Esophagus muscularis mucosa (tissue), 4 donors: ENCODE data around the gene RAB10. TPM values are rescaled to one million over a fixed set of nuclear protein-coding genes. Genes with fewer than 3 reads are reported as not detected.

Source experiments
- DNase-seq: peaks from one replicate; pipeline ENCODE4 v3.0.0-alpha.2; 2017; ENCODE audit errors: extremely low spot score
- H3K27ac ChIP-seq, 4 donors: fragments of 200-600 bp; sonication (generic); replicated peaks in 1 of 4; 1 replicate in 3 of 4; 2 replicates in 1 of 4; pipeline ENCODE4 v1.5.1; 2016 to 2019; ENCODE audit warnings: mild to moderate bottlenecking in 1 of 4
- H3K27me3 ChIP-seq, 4 donors: fragments of 200-600 bp; sonication (generic); one replicate each; pipeline versions ENCODE4 v1.5.1 to v1.6.0; 2016 to 2019
- H3K36me3 ChIP-seq, 4 donors: fragments of 200-600 bp; sonication (generic); one replicate each; pipeline ENCODE4 v1.5.1; 2016 to 2019
- H3K4me1 ChIP-seq, 4 donors: fragments of 200-600 bp; sonication (generic); one replicate each; pipeline ENCODE4 v1.5.1; 2016 to 2019
- H3K4me3 ChIP-seq, 4 donors: fragments of 200-600 bp; sonication (generic); 1 replicate in 2 of 4; 2 replicates in 2 of 4; pipeline ENCODE4 v1.5.1; 2016 to 2019; ENCODE audit warnings: mild to moderate bottlenecking in 4 of 4, moderate library complexity in 1 of 4
- H3K9me3 ChIP-seq, 4 donors: fragments of 200-600 bp; sonication (generic); 1 replicate in 3 of 4; 2 replicates in 1 of 4; pipeline ENCODE4 v1.5.1; 2016 to 2019
- EP300 ChIP-seq: sonication (generic); formaldehyde crosslinking; IDR thresholded peaks from one replicate; pipeline ENCODE4 v1.6.1; 2017; ENCODE audit warnings: antibody characterized with exemption
- POLR2A ChIP-seq: fragments of 450-650 bp; IDR thresholded peaks from one replicate; pipeline ENCODE4 v1.6.1; 2017; ENCODE audit warnings: antibody characterized with exemption, moderate library complexity, mild to moderate bottlenecking, low read depth
- POLR2AphosphoS5 ChIP-seq, 2 donors: sonication (generic); formaldehyde crosslinking; IDR thresholded peaks; one replicate each; pipeline ENCODE4 v1.6.1; 2017; ENCODE audit warnings: antibody characterized with exemption in 2 of 2
- WGBS: methylation state at CpG from one replicate; pipeline ENCODE4 v1.1.5; 2018; 5-methylcytosine and 5-hydroxymethylcytosine counted together
- intact Hi-C: fragments of 100-400 bp; cut with DNase I; formaldehyde crosslinking; loops from one replicate; pipeline ENCODE4 v1.15.1; 2023
- total RNA-seq, 4 donors: library from RNA; depleted of rRNA; stranded (reverse); fragments of >200 nt; gene quantifications; one replicate each; pipeline versions ENCODE4 v1.1.0 to v1.2.1, GENCODE V29; 2016
- TF ChIP-seq, protein P1 (sequence below), 3 experiments: fragments of 200-600 bp in 2 of 3; fragments of 450-650 bp in 1 of 3; sonication (generic) in 2 of 3; IDR thresholded peaks; one replicate each; pipeline ENCODE4 v1.5.1; 2017 to 2019; ENCODE audit warnings: antibody characterized with exemption in 3 of 3, mild to moderate bottlenecking in 2 of 3, moderate library complexity in 1 of 3

Gene RAB10
- total RNA-seq, 4 donors from 2014 or later = 91.0 to 106 (median 98.1) TPM

- H3K4me1 ChIP-seq = peaks cover 22 to 73% (median 51%) of the 10 kb centered on the region in 4 donors
Measured at GRCh38 chr2:26072925-26073768, 39.3 kb downstream of the RAB10 start.

DNA sequence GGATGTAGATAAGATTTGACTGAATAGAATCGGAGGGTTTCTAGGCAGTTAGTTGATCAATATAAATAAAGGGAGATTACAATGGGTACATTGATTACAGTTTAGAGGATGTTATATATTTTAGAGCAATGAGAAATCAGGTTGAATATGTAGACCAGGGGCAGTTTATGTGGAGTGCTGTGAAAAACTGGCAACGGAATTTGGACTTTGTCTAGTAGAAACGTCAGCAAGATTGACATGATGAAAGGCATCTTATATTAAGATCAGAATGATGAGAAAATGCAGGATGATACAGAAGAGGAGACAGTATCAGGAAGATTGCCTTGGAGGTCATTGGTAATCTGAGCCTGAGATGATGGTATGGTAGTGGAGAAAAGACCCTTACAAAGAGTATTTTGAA lies 39.9 kb downstream of the RAB10 start:
- WGBS = 83% methylated on average over 3 of the region's 3 CpGs
- no peak for TF ChIP-seq POLR2A
- no peak for TF ChIP-seq EP300
- TF ChIP-seq, protein P1, sequence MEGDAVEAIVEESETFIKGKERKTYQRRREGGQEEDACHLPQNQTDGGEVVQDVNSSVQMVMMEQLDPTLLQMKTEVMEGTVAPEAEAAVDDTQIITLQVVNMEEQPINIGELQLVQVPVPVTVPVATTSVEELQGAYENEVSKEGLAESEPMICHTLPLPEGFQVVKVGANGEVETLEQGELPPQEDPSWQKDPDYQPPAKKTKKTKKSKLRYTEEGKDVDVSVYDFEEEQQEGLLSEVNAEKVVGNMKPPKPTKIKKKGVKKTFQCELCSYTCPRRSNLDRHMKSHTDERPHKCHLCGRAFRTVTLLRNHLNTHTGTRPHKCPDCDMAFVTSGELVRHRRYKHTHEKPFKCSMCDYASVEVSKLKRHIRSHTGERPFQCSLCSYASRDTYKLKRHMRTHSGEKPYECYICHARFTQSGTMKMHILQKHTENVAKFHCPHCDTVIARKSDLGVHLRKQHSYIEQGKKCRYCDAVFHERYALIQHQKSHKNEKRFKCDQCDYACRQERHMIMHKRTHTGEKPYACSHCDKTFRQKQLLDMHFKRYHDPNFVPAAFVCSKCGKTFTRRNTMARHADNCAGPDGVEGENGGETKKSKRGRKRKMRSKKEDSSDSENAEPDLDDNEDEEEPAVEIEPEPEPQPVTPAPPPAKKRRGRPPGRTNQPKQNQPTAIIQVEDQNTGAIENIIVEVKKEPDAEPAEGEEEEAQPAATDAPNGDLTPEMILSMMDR (IDR thresholded peaks at IDR 0.05) = no peak
- TF ChIP-seq POLR2AphosphoS5 (IDR thresholded peaks at IDR 0.05) = no peak

More at GRCh38 chr2:26072925-26073768, 39.3 kb downstream of the RAB10 start:
- Histone ChIP-seq H3K9me3 (no peaks in the 10 kb centered on the region), H3K4me3 (no peak overlapping the region), H3K36me3 (no peaks in the 10 kb centered on the region), H3K27me3 (no peaks in the 10 kb centered on the region), H3K27ac (no peak overlapping the region)
- no peak for DNase-seq
- intact Hi-C loops = no loop called here
- TF ChIP-seq EP300 (no peak), POLR2AphosphoS5 (IDR thresholded peaks at IDR 0.05) (no peak), POLR2A (no peak)
- TF ChIP-seq, protein P1 (IDR thresholded peaks at IDR 0.05) = no peak
- 44% methylated on average over 1 of the region's 1 CpG for WGBS

DNA sequence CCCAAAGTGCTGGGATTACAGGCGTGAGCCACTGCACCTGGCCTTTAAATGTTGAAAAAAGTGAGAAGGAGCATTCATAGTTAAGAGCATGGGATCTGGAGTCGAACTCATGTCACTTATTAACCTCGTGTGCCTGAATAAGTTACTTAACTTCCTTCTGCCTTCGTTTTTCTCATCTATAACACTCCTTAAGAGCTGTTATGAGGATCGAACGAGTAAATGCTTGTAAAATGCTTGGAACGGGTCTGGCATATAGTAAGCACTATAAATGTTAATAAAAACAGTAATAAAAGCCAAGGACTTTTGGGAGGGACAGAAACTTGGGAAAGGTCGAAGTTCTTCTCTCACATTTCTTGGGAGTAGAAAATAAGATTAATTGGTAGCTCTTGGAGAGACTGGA lies 40.8 kb downstream of the RAB10 start:
- TF ChIP-seq, protein P1 (IDR thresholded peaks at IDR 0.05) = no peak
- TF ChIP-seq POLR2AphosphoS5 (IDR thresholded peaks at IDR 0.05) = no peak
- no peak for TF ChIP-seq EP300
- no peak for TF ChIP-seq POLR2A
- Histone ChIP-seq H3K27me3 (no peaks in the 10 kb centered on the region), H3K9me3 (no peaks in the 10 kb centered on the region), H3K27ac (no peak overlapping the region), H3K4me1 (peaks cover 13 to 64% (median 42%) of the 10 kb centered on the region in 4 donors), H3K36me3 (no peaks in the 10 kb centered on the region), H3K4me3 (no peak overlapping the region)
- DNase-seq = no peak
- WGBS = 83% methylated on average over 8 of the region's 8 CpGs
- intact Hi-C loops = no loop called here

More for the DNA sequence above, 39.9 kb downstream of the RAB10 start:
- Histone ChIP-seq H3K4me1 (peaks cover 16 to 67% (median 45%) of the 10 kb centered on the region in 4 donors), H3K36me3 (no peaks in the 10 kb centered on the region), H3K27me3 (no peaks in the 10 kb centered on the region), H3K27ac (no peak overlapping the region), H3K4me3 (no peak overlapping the region), H3K9me3 (no peaks in the 10 kb centered on the region)
- intact Hi-C loops = no loop called here
- DNase-seq = no peak

DNA sequence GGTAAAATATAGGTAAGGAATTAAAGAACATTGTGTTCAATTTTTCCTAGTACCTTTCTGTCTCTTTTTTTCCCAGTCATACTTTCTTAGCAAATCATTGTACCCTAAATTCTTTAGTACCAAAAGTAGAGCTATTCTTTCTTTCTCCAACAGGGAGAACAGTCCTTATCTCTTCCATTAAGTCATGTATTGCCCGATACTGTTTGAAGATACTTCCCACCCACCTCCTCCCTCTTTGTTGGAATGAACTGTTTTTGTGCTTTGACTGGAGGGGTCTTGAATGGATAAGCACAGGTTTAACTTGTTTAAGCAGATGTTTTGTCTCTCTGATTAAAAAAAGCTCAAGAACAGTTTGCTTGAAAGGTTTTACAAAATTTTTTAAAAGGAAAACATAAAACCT lies 41.3 kb downstream of the RAB10 start:
- H3K9me3 ChIP-seq = no peaks in the 10 kb centered on the region
- intact Hi-C loops = no loop called here
- no peak overlapping the region for H3K27ac ChIP-seq
- WGBS = 71% methylated on average over 1 of the region's 1 CpG
- peaks cover 13 to 61% (median 39%) of the 10 kb centered on the region in 4 donors for H3K4me1 ChIP-seq
- TF ChIP-seq, protein P1 (IDR thresholded peaks at IDR 0.05) = no peak
- TF ChIP-seq POLR2AphosphoS5 (IDR thresholded peaks at IDR 0.05) (no peak), POLR2A (no peak), EP300 (no peak)
- no peaks in the 10 kb centered on the region for H3K27me3 ChIP-seq
- no peak for DNase-seq
- H3K4me3 ChIP-seq = no peak overlapping the region
- no peaks in the 10 kb centered on the region for H3K36me3 ChIP-seq
